H9 (cell line): ENCODE data around the gene KLHL13. TPM values are rescaled to one million over a fixed set of nuclear protein-coding genes. Genes with fewer than 3 reads are reported as not detected.

ENCODE experiments used
- DNase-seq: peaks from one replicate; pipeline ENCODE4 v3.0.0-alpha.2; 2017
- H2AFZ ChIP-seq: one replicate; pipeline ENCODE4 v1.6.1; 2013; ENCODE audit warnings: mild to moderate bottlenecking, low read length, control low read depth, moderate library complexity
- H2AK5ac ChIP-seq: 2 replicates; pipeline ENCODE4 v1.6.1; 2013; ENCODE audit warnings: low read length, control low read depth, mixed read lengths; ENCODE audit not compliant: insufficient read length
- H2BK120ac ChIP-seq: one replicate; pipeline ENCODE4 v1.6.1; 2013; ENCODE audit warnings: low read depth, mild to moderate bottlenecking, low read length, control low read depth, inconsistent platforms; ENCODE audit not compliant: poor library complexity, severe bottlenecking
- H2BK12ac ChIP-seq: 2 replicates; pipeline ENCODE4 v1.6.1; 2013; ENCODE audit warnings: low read length, control low read depth, mixed read lengths, low read depth; ENCODE audit not compliant: insufficient read length
- H2BK15ac ChIP-seq: 2 replicates; pipeline ENCODE4 v1.6.1; 2013; ENCODE audit warnings: low read depth, low read length, control low read depth
- H2BK20ac ChIP-seq: one replicate; pipeline ENCODE4 v1.6.1; 2013; ENCODE audit warnings: low read depth, mild to moderate bottlenecking, low read length, control low read depth, inconsistent platforms; ENCODE audit not compliant: poor library complexity, severe bottlenecking
- H2BK5ac ChIP-seq: 2 replicates; pipeline ENCODE4 v1.6.1; 2013; ENCODE audit warnings: low read length, control low read depth, mixed read lengths; ENCODE audit not compliant: insufficient read length
- H3K14ac ChIP-seq: 2 replicates; pipeline ENCODE4 v1.6.1; 2013; ENCODE audit warnings: low read length, control low read depth; ENCODE audit not compliant: insufficient read depth
- H3K18ac ChIP-seq: 2 replicates; pipeline ENCODE4 v1.6.1; 2013; ENCODE audit warnings: low read depth, mild to moderate bottlenecking, mixed read lengths, low read length, control low read depth; ENCODE audit not compliant: insufficient read length
- H3K23ac ChIP-seq: 2 replicates; pipeline ENCODE4 v1.6.1; 2013; ENCODE audit warnings: low read length, control low read depth, mixed read lengths, low read depth; ENCODE audit not compliant: insufficient read length
- H3K23me2 ChIP-seq: 2 replicates; pipeline ENCODE4 v1.6.1; 2013; ENCODE audit warnings: low read depth, mild to moderate bottlenecking, mixed read lengths, low read length, control low read depth; ENCODE audit not compliant: insufficient read length, poor library complexity, severe bottlenecking
- H3K27ac ChIP-seq: 2 replicates; pipeline ENCODE4 v1.5.1; 2013; ENCODE audit warnings: low read length, control low read depth, mixed read lengths, low read depth; ENCODE audit not compliant: insufficient read length
- H3K27me3 ChIP-seq: 2 replicates; pipeline ENCODE4 v1.6.1; 2013; ENCODE audit warnings: low read length, control low read depth, inconsistent platforms; ENCODE audit not compliant: insufficient read depth
- H3K4ac ChIP-seq: 2 replicates; pipeline ENCODE4 v1.6.1; 2013; ENCODE audit warnings: low read depth, mild to moderate bottlenecking, control low read depth, inconsistent platforms, low read length, moderate library complexity
- H3K4me1 ChIP-seq: 2 replicates; pipeline ENCODE4 v1.6.1; 2013; ENCODE audit warnings: low read length, control low read depth, inconsistent platforms; ENCODE audit not compliant: insufficient read depth
- H3K4me2 ChIP-seq: 2 replicates; pipeline ENCODE4 v1.6.1; 2013; ENCODE audit warnings: low read length, control low read depth, mixed read lengths; ENCODE audit not compliant: insufficient read length, insufficient read depth
- H3K56ac ChIP-seq: 2 replicates; pipeline ENCODE4 v1.6.1; 2013; ENCODE audit warnings: low read depth, mild to moderate bottlenecking, mixed read lengths, low read length, control low read depth; ENCODE audit not compliant: insufficient read length
- H3K79me1 ChIP-seq: 2 replicates; pipeline ENCODE4 v1.6.1; 2013; ENCODE audit warnings: low read depth, mild to moderate bottlenecking, moderate library complexity, low read length, control low read depth, inconsistent platforms; ENCODE audit not compliant: insufficient read depth, poor library complexity, severe bottlenecking
- H3K79me2 ChIP-seq: 2 replicates; pipeline ENCODE4 v1.6.1; 2013; ENCODE audit warnings: low read length, control low read depth, inconsistent platforms; ENCODE audit not compliant: insufficient read depth
- H3K9ac ChIP-seq: 2 replicates; pipeline ENCODE4 v1.6.1; 2013; ENCODE audit warnings: low read length, control low read depth, mixed read lengths; ENCODE audit not compliant: insufficient read length; ENCODE audit errors: extremely low read depth
- H3K9me3 ChIP-seq: one replicate; pipeline ENCODE4 v1.6.1; 2013; ENCODE audit warnings: low read depth, low read length, inconsistent platforms; ENCODE audit not compliant: control insufficient read depth
- H3T11ph ChIP-seq: one replicate; pipeline ENCODE4 v1.6.1; 2013; ENCODE audit warnings: mild to moderate bottlenecking, low read length, control low read depth, inconsistent platforms
- H4K20me1 ChIP-seq: one replicate; pipeline ENCODE4 v1.6.1; 2013; ENCODE audit not compliant: control insufficient read depth, insufficient read length, insufficient read depth
- H4K5ac ChIP-seq: 2 replicates; pipeline ENCODE4 v1.6.1; 2013; ENCODE audit warnings: low read depth, mild to moderate bottlenecking, mixed read lengths, low read length, control low read depth; ENCODE audit not compliant: insufficient read length
- H4K8ac ChIP-seq: replicated peaks from 2 replicates; pipeline ENCODE4 v1.6.1; 2013; ENCODE audit warnings: low read length, control low read depth, mixed read lengths, low read depth; ENCODE audit not compliant: insufficient read length
- H4K91ac ChIP-seq: 2 replicates; pipeline ENCODE4 v1.6.1; 2013; ENCODE audit warnings: low read depth, mild to moderate bottlenecking, moderate library complexity, mixed read lengths, low read length, control low read depth; ENCODE audit not compliant: insufficient read length
- H3K27ac Mint-ChIP-seq, 3 experiments: 2 replicates in 2 of 3; 3 replicates in 1 of 3; pipeline ENCODE4 v1.8.0; 2020 to 2021; ENCODE audit warnings: mixed read lengths in 3 of 3, mild to moderate bottlenecking in 1 of 3, moderate library complexity in 1 of 3
- H3K27me3 Mint-ChIP-seq: 2 replicates; pipeline ENCODE4 v1.8.0; 2021; ENCODE audit warnings: low read depth, mild to moderate bottlenecking, moderate library complexity, mixed read lengths
- H3K36me3 Mint-ChIP-seq, 3 experiments: 2 replicates in 2 of 3; 3 replicates in 1 of 3; pipeline ENCODE4 v1.8.0; 2020 to 2021; ENCODE audit warnings: low read depth in 3 of 3, mixed read lengths in 3 of 3; ENCODE audit not compliant: insufficient read depth in 1 of 3
- H3K4me1 Mint-ChIP-seq, 2 experiments: 2 replicates each; pipeline ENCODE4 v1.8.0; 2020; ENCODE audit warnings: mixed read lengths in 2 of 2
- H3K4me3 Mint-ChIP-seq, 2 experiments: 2 replicates in 1 of 2; 3 replicates in 1 of 2; pipeline ENCODE4 v1.8.0; 2020 to 2021; ENCODE audit warnings: mild to moderate bottlenecking in 2 of 2, mixed read lengths in 2 of 2, moderate library complexity in 1 of 2
- H3K9me3 Mint-ChIP-seq, 2 experiments: 2 replicates in 1 of 2; 3 replicates in 1 of 2; pipeline ENCODE4 v1.8.0; 2020; ENCODE audit warnings: mild to moderate bottlenecking in 2 of 2, mixed read lengths in 2 of 2, moderate library complexity in 1 of 2
- CTCF ChIP-seq: fragments of 200-600 bp; sonication (generic); conservative IDR thresholded peaks from 3 replicates; pipeline ENCODE4 v1.8.0; 2021; ENCODE audit warnings: antibody characterized with exemption, mild to moderate bottlenecking
- WGBS: extraction: QIAGEN DNeasy Blood & Tissue Kit; methylation state at CpG from one replicate; pipeline ENCODE4 v1.1.7; 2013; ENCODE audit warnings: missing lambda C conversion rate, low lambda C conversion rate, mixed read lengths; ENCODE audit not compliant: insufficient read length; ENCODE audit errors: extremely low coverage; 5-methylcytosine and 5-hydroxymethylcytosine counted together
- total RNA-seq: library from RNA; stranded (reverse); gene quantifications from 2 replicates; pipeline ENCODE4 v1.2.1, GENCODE V29; 2021

Gene KLHL13
- total RNA-seq, 1 experiment from 2014 or later: 4.1 TPM

- H4K5ac ChIP-seq: no peak overlapping the region
- no peaks in the 10 kb centered on the region for H3K79me2 ChIP-seq
- no peak overlapping the region for H3K27ac Mint-ChIP-seq
Measured at GRCh38 chrX:117977526-117977925, 139.1 kb downstream of the KLHL13 start.

More at GRCh38 chrX:117977526-117977925, 139.1 kb downstream of the KLHL13 start:
- Mint-ChIP-seq H3K4me1 (peaks cover 14% of the 10 kb centered on the region in 2 experiments), H3K27me3 (no peaks in the 10 kb centered on the region), H3K9me3 (peaks cover 0 to 27% of the 10 kb centered on the region in 2 experiments; a peak in 2 of 5 replicates), H3K36me3 (no peaks in the 10 kb centered on the region), H3K4me3 (no peak overlapping the region)
- Histone ChIP-seq H3K18ac (no peak overlapping the region), H4K8ac (no peak overlapping the region), H2BK15ac (no peak overlapping the region), H3K23ac (no peak overlapping the region), H3T11ph (no peak overlapping the region), H3K14ac (no peak overlapping the region), H3K27me3 (no peaks in the 10 kb centered on the region), H3K4ac (no peak overlapping the region), H3K9me3 (peaks cover 6% of the 10 kb centered on the region), H3K56ac (no peak overlapping the region), H4K20me1 (no peaks in the 10 kb centered on the region), H3K4me2 (no peak overlapping the region), H4K91ac (no peak overlapping the region), H3K9ac (no peak overlapping the region), H2BK5ac (no peak overlapping the region), H3K4me1 (no peaks in the 10 kb centered on the region), H2AK5ac (no peak overlapping the region), H2BK20ac (no peak overlapping the region), H3K79me1 (no peaks in the 10 kb centered on the region), H3K23me2 (no peaks in the 10 kb centered on the region), H3K27ac (no peak overlapping the region), H2BK120ac (no peak overlapping the region), H2AFZ (no peak overlapping the region), H2BK12ac (no peak overlapping the region)
- no CpG with 5 or more reads among the region's 1 CpG for WGBS
- DNase-seq: no peak
- TF ChIP-seq CTCF: no peak
